Mesenchymal stem cell (in vitro differentiated cells and primary cell): ENCODE results near the gene NRSN2.
"Not testable (repeated sequence)": the region's sequence is repeated elsewhere in the genome, so short reads cannot be mapped to it uniquely, and the experiment has no call there.

Source experiments
- DNase-seq: peaks from one replicate; pipeline ENCODE4 v3.0.0-alpha.2; 2013
- H2AFZ ChIP-seq: one replicate; pipeline ENCODE4 v1.6.1; 2013; ENCODE audit warnings: low read depth, mild to moderate bottlenecking, control low read depth, inconsistent platforms, low read length, moderate library complexity
- H2AK5ac ChIP-seq: 2 replicates; pipeline ENCODE4 v1.6.1; 2013; ENCODE audit warnings: low read length, moderate library complexity, mild to moderate bottlenecking, inconsistent platforms; ENCODE audit not compliant: severe bottlenecking
- H2BK120ac ChIP-seq: one replicate; pipeline ENCODE4 v1.6.1; 2013; ENCODE audit warnings: low read depth, mild to moderate bottlenecking, inconsistent platforms, low read length, moderate library complexity
- H2BK12ac ChIP-seq, 2 experiments: one replicate each; pipeline ENCODE4 v1.6.1; 2013; ENCODE audit warnings: inconsistent platforms in 2 of 2, low read length in 2 of 2, mild to moderate bottlenecking in 2 of 2, moderate library complexity in 2 of 2, control low read depth in 1 of 2
- H2BK15ac ChIP-seq: one replicate; pipeline ENCODE4 v1.6.1; 2013; ENCODE audit warnings: mild to moderate bottlenecking, low read depth, inconsistent platforms; ENCODE audit not compliant: poor library complexity, severe bottlenecking
- H2BK5ac ChIP-seq: 2 replicates; pipeline ENCODE4 v1.6.1; 2013; ENCODE audit warnings: low read depth, mild to moderate bottlenecking, low read length, control low read depth, inconsistent platforms; ENCODE audit not compliant: poor library complexity, severe bottlenecking
- H3K14ac ChIP-seq, 2 experiments: one replicate each; pipeline ENCODE4 v1.6.1; 2013; ENCODE audit warnings: inconsistent platforms in 2 of 2, low read length in 2 of 2, control low read depth in 1 of 2, mild to moderate bottlenecking in 1 of 2, moderate library complexity in 1 of 2
- H3K18ac ChIP-seq, 2 experiments: one replicate each; pipeline ENCODE4 v1.6.1; 2013; ENCODE audit warnings: inconsistent platforms in 2 of 2, low read length in 2 of 2, control low read depth in 1 of 2, low read depth in 1 of 2, mild to moderate bottlenecking in 1 of 2
- H3K23ac ChIP-seq, 2 experiments: one replicate each; pipeline ENCODE4 v1.6.1; 2013; ENCODE audit warnings: inconsistent platforms in 2 of 2, low read length in 2 of 2, mild to moderate bottlenecking in 2 of 2, moderate library complexity in 2 of 2, control low read depth in 1 of 2
- H3K27ac ChIP-seq: 2 replicates; pipeline ENCODE4 v1.5.1; 2013; ENCODE audit warnings: mild to moderate bottlenecking, moderate library complexity, low read length, control low read depth, inconsistent platforms; ENCODE audit not compliant: poor library complexity, severe bottlenecking
- H3K27me3 ChIP-seq, 2 experiments: 2 replicates each; pipeline versions ENCODE4 v1.6.1 to v1.7.0; 2013; ENCODE audit warnings: low read length in 2 of 2, mild to moderate bottlenecking in 2 of 2, moderate library complexity in 2 of 2, control low read depth in 1 of 2, inconsistent platforms in 1 of 2; ENCODE audit not compliant: control insufficient read depth in 1 of 2, insufficient read depth in 1 of 2
- H3K36me3 ChIP-seq, 2 experiments: 2 replicates each; pipeline versions ENCODE4 v1.6.1 to v1.7.0; 2013; ENCODE audit warnings: low read length in 2 of 2, control low read depth in 1 of 2, inconsistent platforms in 1 of 2, low read depth in 1 of 2, mild to moderate bottlenecking in 1 of 2; ENCODE audit not compliant: insufficient read depth in 2 of 2, control insufficient read depth in 1 of 2
- H3K4ac ChIP-seq, 2 experiments: one replicate each; pipeline ENCODE4 v1.6.1; 2013; ENCODE audit warnings: inconsistent platforms in 2 of 2, low read length in 2 of 2, mild to moderate bottlenecking in 2 of 2, moderate library complexity in 2 of 2, control low read depth in 1 of 2, low read depth in 1 of 2
- H3K4me1 ChIP-seq: 2 replicates; pipeline ENCODE4 v1.6.1; 2013; ENCODE audit warnings: low read depth, low read length, control low read depth; ENCODE audit not compliant: control insufficient read depth, insufficient read depth
- H3K4me2 ChIP-seq: 2 replicates; pipeline ENCODE4 v1.6.1; 2013; ENCODE audit warnings: low read length, mild to moderate bottlenecking, inconsistent platforms; ENCODE audit not compliant: poor library complexity, severe bottlenecking
- H3K4me3 ChIP-seq, 2 experiments: 2 replicates each; pipeline versions ENCODE4 v1.5.1 to v1.7.0; 2013; ENCODE audit warnings: low read length in 2 of 2, mild to moderate bottlenecking in 2 of 2, control low read depth in 1 of 2, low read depth in 1 of 2; ENCODE audit not compliant: insufficient read depth in 1 of 2
- H3K79me1 ChIP-seq: replicated peaks from 2 replicates; pipeline ENCODE4 v1.6.1; 2013; ENCODE audit warnings: mild to moderate bottlenecking, control low read depth, low read length, inconsistent platforms; ENCODE audit not compliant: poor library complexity, severe bottlenecking
- H3K9ac ChIP-seq: 2 replicates; pipeline ENCODE4 v1.7.0; 2013; ENCODE audit warnings: mild to moderate bottlenecking, low read length, moderate library complexity
- H3K9me3 ChIP-seq: 2 replicates; pipeline ENCODE4 v1.7.0; 2013; ENCODE audit warnings: mild to moderate bottlenecking, low read length; ENCODE audit not compliant: control insufficient read depth
- H4K8ac ChIP-seq: one replicate; pipeline ENCODE4 v1.6.1; 2013; ENCODE audit warnings: inconsistent platforms, mild to moderate bottlenecking, low read length, moderate library complexity
- H4K91ac ChIP-seq: one replicate; pipeline ENCODE4 v1.6.1; 2013; ENCODE audit warnings: mild to moderate bottlenecking, low read length, inconsistent platforms
- WGBS: methylation state at CpG from one replicate; pipeline ENCODE4 v1.1.7; 2013; ENCODE audit warnings: mixed read lengths; 5-methylcytosine and 5-hydroxymethylcytosine counted together

NRSN2 gene

GRCh38 chr20:329851-330232 lies 17.1 kb upstream of the NRSN2 start:
- Histone ChIP-seq H3K4me3 (no peak overlapping the region), H3K79me1 (peaks cover 7% of the 10 kb centered on the region), H2AFZ (no peak overlapping the region), H3K4me2 (peak overlapping the region; percentile 32), H3K27ac (no peak overlapping the region), H3K27me3 (no peaks in the 10 kb centered on the region), H2BK12ac (peak overlapping the region in 1 of 2 experiments; percentile 67), H3K18ac (no peak overlapping the region), H2BK120ac (no peak overlapping the region), H3K23ac (no peak overlapping the region), H3K9me3 (no peaks in the 10 kb centered on the region), H3K9ac (peak overlapping the region; percentile 39), H2AK5ac (no peak overlapping the region), H4K91ac (peak overlapping the region; percentile 58), H3K4ac (peak overlapping the region in 1 of 2 experiments; percentile 9), H3K14ac (no peak overlapping the region), H2BK15ac (no peak overlapping the region), H4K8ac (no peak overlapping the region), H3K4me1 (peaks cover 28% of the 10 kb centered on the region), H3K36me3 (peaks cover 11 to 24% of the 10 kb centered on the region in 2 experiments), H2BK5ac (no peak overlapping the region)
- no peak for DNase-seq
- 85% methylated on average over 4 of the region's 4 CpGs for WGBS

GRCh38 chr20:330233-331149 lies 16.4 kb upstream of the NRSN2 start:
- H3K4me2 ChIP-seq = peak overlapping the region; percentile 32

GRCh38 chr20:334578-334977 lies 12.3 kb upstream of the NRSN2 start:
- DNase-seq = no peak
- Histone ChIP-seq H4K91ac (no peak overlapping the region), H3K14ac (no peak overlapping the region), H2BK5ac (no peak overlapping the region), H3K4ac (no peak overlapping the region), H3K18ac (no peak overlapping the region), H2BK120ac (no peak overlapping the region), H3K4me3 (no peak overlapping the region), H3K9ac (no peak overlapping the region), H4K8ac (no peak overlapping the region), H2BK15ac (no peak overlapping the region), H3K23ac (no peak overlapping the region), H3K36me3 (peaks cover 8 to 15% of the 10 kb centered on the region in 2 experiments), H2AFZ (no peak overlapping the region), H2BK12ac (no peak overlapping the region), H3K79me1 (peaks cover 6% of the 10 kb centered on the region), H3K4me2 (no peak overlapping the region), H3K27ac (no peak overlapping the region), H2AK5ac (no peak overlapping the region), H3K9me3 (no peaks in the 10 kb centered on the region), H3K4me1 (peaks cover 12% of the 10 kb centered on the region), H3K27me3 (no peaks in the 10 kb centered on the region)
- WGBS = 98% methylated on average over 6 of the region's 8 CpGs

More at GRCh38 chr20:330233-331149, 16.4 kb upstream of the NRSN2 start:
- Histone ChIP-seq H2AFZ (no peak overlapping the region), H3K9me3 (no peaks in the 10 kb centered on the region), H3K4me1 (peaks cover 28% of the 10 kb centered on the region), H3K23ac (no peak overlapping the region), H3K4me3 (peak overlapping the region; percentile 7 to 17), H2BK120ac (no peak overlapping the region), H3K9ac (peak overlapping the region; percentile 64), H3K36me3 (peaks cover 11 to 24% of the 10 kb centered on the region in 2 experiments), H4K91ac (no peak overlapping the region), H3K27ac (peak overlapping the region; percentile 31), H3K4ac (no peak overlapping the region), H3K14ac (no peak overlapping the region), H2BK12ac (peak overlapping the region in 1 of 2 experiments; percentile 19), H2AK5ac (no peak overlapping the region), H2BK15ac (no peak overlapping the region), H2BK5ac (no peak overlapping the region), H4K8ac (peak overlapping the region; percentile 69), H3K18ac (no peak overlapping the region), H3K79me1 (peaks cover 7% of the 10 kb centered on the region), H3K27me3 (no peaks in the 10 kb centered on the region)
- WGBS = 53% methylated on average over 16 of the region's 16 CpGs
- peak; percentile 83 for DNase-seq

- not testable (repeated sequence) for H2BK12ac ChIP-seq, H3K79me1 ChIP-seq, H3K4me2 ChIP-seq, H3K36me3 ChIP-seq, H2BK15ac ChIP-seq, H3K18ac ChIP-seq, H4K91ac ChIP-seq, H3K4me3 ChIP-seq, H3K27me3 ChIP-seq, H3K14ac ChIP-seq, H3K4me1 ChIP-seq, H2BK5ac ChIP-seq, H3K9ac ChIP-seq, H4K8ac ChIP-seq, H3K4ac ChIP-seq, H2BK120ac ChIP-seq, DNase-seq, H2AK5ac ChIP-seq, H3K23ac ChIP-seq, H3K27ac ChIP-seq, H3K9me3 ChIP-seq, H2AFZ ChIP-seq
- WGBS = 69% methylated on average over 1 of the region's 1 CpG
Observed at GRCh38 chr20:336040-336439, 10.9 kb upstream of the NRSN2 start.
